GM21367 (cell line): Measurements from ENCODE around the gene SNRPA.

ENCODE experiments used
- ATAC-seq: cut with Tn5 transposase; IDR thresholded peaks from one replicate; pipeline ENCODE4 v1.9.1; 2021; ENCODE audit not compliant: unreplicated experiment

SNRPA gene

DNA sequence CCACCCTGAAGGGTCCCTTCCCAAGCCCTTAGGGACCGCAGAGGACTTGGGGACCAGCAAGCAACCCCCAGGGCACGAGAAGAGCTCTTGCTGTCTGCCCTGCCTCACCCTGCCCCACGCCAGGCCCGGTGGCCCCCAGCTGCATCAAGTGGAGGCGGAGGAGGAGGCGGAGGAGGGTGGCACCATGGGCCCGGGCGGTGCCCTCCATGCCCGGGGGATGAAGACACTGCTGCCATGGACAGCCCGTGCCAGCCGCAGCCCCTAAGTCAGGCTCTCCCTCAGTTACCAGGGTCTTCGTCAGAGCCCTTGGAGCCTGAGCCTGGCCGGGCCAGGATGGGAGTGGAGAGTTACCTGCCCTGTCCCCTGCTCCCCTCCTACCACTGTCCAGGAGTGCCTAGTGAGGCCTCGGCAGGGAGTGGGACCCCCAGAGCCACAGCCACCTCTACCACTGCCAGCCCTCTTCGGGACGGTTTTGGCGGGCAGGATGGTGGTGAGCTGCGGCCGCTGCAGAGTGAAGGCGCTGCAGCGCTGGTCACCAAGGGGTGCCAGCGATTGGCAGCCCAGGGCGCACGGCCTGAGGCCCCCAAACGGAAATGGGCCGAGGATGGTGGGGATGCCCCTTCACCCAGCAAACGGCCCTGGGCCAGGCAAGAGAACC, 49.5 kb downstream of the SNRPA start:
- ATAC-seq: no peak

DNA sequence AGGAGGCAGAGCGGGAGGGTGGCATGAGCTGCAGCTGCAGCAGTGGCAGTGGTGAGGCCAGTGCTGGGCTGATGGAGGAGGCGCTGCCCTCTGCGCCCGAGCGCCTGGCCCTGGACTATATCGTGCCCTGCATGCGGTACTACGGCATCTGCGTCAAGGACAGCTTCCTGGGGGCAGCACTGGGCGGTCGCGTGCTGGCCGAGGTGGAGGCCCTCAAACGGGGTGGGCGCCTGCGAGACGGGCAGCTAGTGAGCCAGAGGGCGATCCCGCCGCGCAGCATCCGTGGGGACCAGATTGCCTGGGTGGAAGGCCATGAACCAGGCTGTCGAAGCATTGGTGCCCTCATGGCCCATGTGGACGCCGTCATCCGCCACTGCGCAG, 50.0 kb downstream of the SNRPA start:
- no peak for ATAC-seq

DNA sequence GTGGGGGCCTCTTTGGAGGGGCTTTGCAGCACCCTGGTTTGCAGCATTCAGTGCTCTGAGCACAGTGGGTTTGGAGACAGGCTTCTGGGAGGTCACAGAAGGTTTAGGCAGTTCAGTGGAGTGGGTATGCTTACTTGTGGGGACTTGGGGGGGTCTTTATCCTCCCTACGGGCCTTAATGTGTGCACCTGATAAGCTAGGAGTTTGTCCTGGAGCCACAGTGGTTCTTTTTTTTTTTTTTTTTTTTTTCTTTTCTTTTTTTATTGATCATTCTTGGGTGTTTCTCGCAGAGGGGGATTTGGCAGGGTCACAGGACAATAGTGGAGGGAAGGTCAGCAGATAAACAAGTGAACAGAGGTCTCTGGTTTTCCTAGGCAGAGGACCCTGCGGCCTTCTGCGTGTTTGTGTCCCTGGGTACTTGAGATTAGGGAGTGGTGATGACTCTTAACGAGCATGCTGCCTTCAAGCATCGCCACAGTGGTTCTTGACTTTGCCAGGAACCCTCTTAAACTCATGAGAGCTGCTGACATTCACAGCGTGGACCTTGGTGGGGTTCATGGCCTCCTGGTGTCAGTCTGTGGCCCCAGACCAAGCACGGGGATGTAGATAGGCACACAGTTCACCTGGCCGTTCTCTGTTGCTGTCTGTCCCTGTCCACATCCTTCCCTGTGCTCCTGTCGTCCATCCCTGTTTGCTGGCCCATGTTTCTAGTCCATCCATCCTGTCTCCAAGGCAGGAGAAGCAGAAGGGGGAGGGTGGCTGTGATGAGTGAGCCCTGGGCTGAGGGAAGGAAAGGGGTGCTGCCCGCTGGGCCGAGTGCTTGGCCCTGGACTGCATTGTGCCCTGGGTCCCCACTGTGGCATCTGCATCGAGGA, 50.7 kb downstream of the SNRPA start:
- no peak for ATAC-seq

DNA sequence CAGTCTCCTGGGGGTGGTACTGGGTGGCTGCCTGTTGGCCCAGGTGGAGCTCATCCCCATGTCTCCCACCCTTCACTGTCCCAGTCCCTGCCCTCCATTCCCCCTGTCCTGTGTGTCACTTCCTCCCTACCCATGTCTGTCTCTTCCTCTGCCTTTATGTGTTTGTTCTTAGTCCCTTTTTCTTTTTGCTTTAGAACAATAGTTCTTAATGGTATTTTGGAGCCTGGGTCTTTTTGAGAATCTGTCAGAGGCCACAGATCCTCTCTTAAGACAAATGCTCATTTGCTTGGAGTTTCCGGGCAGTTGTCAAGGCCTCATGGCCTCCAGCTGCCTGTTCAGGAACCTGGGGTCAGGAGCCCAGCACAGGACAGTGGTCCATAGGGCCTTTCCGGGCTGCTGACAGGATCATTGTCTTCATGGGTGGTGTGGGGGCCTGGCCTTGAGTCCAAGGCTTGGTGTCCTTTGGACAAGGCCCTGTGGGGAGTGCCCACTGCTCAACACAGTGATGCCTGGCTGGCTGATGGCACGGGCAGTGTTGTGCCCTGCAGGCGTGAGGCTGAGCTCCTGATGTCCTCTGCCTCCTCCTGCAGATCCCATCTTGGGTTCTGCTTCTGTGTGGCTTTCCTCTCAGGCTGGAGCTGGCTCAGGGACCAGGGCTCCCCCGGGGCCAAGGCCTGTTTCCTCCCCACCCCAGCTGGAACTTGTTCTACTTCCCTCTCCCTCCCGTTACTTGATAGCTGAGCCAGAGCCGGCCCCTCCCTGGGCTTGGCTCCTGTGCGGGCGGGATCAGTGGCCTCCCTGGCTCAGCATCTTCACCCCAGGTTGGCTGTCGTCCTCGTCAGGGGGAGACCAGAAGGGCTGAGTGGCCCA, 51.5 kb downstream of the SNRPA start:
- no peak for ATAC-seq

DNA sequence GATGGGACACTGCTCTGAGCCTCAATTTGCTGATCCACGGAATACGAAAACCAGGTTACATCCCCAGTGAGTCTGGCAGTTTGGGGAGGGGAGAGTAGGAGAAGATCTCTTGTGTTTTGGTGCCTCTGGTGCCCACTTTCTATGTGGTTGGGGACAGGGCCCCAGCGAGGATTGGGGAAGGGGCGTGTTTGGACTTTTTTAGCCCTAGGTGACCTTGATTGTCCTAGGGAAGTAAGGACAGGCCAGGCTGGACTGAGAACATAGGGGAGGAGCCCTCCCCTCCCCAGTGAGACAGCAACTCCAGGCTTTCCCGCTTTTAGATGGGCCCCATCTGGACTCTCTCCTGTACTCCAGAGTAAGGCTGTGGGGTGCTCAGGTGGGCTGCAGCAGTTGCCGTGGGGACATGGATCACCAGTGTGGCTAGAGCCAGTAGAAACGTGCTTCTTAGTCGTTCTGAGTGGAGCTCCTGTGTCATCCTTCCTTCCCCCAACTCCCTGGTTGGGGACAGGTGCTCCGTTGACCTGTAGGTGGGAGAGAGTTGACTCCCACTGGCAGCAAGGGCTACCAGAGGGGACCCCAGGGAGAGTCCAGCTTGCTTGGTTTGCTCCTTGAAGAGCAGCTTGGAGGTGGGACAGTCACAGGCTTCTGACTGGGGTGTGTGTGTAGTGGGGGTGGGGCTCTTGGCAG, 52.3 kb downstream of the SNRPA start:
- ATAC-seq: no peak

DNA sequence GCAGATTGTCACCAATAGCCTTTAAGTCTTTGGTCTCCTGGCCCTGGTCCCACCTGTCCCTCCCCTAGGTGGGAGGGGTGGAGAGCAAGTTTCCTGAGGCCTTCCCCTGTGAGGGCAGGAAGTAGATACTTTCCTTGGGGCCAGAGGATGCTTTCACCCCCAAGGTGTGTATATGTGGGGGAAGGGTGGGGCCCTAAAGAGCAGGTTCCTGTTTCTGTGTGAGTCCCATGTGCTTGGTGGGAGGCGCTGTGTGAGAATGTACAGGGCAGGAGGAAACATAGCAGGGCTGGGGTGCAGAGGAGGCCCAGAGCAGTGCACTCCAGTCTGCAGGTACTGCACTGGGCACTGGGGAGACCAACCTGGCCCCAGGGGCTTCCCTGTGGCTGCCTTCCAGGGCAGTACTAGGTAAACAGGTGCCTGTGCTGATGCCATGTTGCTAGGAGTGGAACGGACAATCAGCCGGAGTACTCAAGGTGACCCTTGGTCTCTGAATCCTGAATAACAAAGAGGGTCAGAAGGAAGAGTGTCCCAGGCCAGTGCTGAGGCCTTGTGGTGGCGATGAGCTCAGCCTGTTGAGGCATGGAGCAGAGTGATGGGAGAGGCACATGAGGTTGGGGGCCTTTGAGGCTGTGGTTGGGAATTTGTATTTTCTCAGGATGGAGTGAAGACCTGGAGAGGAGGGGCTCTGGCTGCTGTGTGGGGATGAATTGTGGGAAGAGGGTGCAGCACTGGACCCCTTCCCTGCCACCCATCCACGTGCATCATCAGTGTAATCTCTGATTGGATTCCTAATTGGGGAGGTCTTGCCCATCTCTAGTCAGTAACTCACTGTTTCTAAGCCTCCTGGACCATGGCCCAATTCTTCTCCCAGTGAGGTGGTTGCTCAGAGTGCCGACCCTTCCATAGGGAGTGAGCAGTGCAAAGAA, 53.1 kb downstream of the SNRPA start:
- no peak for ATAC-seq

DNA sequence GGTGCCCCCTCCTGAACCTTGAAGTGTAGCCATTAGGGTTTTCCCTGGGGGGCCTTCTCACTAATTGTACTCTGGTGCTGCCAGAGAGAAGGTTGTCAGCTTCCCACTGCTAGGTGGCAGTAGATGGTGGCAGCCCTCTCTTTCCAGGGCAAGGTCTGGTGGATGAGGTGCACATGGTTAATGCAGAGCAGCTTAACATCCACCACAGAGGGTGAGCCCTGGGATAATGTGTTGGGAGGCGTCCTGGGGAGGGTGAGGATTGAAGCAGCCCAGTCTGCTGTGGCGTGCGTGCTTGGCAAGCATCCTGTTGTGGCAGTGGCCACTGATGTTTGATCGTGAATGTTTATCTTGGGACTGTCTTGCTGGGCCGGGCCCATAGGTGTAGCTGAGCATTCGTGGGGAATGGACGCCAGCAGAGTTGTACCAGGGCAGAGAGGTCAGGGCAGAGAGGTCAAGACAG, 53.8 kb downstream of the SNRPA start:
- no peak for ATAC-seq

DNA sequence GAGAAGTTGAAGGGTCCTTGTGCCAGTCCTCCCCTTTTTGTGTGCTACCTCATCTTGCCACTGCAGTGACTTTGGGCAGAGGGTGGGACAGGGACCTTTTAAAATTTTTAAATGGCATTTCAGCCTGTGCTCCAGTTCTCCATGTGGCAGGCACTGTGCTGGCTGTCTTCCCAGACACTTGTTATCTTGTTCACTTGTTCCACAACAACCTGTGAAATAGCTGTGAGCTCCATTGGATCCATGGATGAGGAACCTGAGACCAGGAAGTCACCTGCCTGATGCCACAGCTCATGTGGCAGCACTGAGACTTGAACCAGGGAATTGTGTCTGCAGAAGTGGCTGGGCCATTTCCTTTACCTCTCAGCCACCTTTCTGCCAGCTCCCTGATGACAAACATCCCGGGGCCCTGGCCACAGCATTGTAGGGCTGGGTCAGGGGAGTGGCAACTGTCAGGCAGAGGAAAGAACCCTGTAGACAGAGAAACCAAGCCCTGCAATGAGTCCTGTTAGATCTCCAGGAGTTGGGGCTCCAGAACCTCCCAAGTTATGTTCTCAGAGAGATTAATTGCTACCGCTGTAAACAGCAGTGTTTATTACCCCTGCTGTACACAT, 54.4 kb downstream of the SNRPA start:
- ATAC-seq: no peak

DNA sequence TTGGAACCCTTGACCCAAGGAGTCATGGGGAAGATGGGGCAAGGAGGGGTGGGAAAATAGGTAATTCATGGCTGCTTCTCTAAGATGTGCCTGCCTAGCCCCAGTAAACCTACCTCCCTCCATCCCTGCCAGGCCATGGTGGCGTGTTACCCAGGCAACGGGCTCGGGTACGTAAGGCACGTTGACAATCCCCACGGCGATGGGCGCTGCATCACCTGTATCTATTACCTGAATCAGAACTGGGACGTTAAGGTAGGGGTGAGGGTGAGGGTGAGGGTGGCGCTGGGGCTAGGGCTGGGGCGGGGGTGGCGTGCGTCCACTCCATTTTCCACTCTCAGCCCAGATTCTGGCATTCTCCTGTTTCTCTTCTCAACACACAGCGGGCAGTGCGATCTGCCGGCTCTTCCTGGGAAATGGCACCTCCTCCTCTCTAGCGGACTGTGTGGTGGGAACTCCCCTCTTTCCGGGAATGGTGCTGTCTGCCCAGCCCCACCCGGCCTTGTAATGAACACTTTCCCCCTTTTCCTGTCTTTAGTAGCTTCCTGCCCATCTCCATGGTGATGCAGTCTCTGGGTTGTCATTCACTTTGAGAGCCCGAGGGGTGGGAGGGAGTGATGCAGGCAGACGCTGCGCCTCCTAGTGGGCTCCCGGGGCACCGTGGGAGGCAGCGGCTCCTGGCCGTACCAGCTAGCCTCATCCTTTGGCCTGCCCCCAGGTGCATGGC, 55.6 kb downstream of the SNRPA start:
- ATAC-seq: no peak

DNA sequence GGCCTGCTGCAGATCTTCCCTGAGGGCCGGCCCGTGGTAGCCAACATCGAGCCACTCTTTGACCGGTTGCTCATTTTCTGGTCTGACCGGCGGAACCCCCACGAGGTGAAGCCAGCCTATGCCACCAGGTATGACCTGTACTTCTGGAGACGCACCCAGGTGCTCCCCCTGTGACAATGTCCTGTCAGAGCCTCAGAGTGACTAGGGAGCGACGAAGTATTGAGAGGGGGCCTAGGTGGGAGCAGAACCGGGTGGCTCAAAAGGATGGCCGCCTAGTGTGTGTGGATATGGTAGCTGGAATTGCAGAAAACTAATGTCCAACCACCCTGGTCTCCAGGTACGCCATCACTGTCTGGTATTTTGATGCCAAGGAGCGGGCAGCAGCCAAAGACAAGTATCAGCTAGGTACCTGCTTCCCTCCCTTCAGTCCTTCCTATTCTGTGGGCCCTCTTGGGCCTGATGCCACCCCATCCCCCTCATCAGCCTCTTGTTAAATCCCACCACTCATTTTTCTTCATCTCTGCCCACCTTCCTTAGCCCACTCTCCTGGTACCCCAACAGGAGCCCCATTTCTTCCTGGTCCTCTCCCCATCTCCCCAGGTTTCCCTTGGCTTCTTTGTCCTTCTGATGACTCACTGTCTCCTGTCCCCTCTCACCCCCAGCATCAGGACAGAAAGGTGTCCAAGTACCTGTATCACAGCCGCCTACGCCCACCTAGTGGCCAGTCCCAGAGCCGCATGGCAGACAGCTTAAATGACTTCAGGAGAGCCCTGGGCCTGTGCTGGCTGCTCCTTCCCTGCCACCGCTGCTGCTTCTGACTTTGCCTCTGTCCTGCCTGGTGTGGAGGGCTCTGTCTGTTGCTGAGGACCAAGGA, 56.4 kb downstream of the SNRPA start:
- ATAC-seq: no peak

DNA sequence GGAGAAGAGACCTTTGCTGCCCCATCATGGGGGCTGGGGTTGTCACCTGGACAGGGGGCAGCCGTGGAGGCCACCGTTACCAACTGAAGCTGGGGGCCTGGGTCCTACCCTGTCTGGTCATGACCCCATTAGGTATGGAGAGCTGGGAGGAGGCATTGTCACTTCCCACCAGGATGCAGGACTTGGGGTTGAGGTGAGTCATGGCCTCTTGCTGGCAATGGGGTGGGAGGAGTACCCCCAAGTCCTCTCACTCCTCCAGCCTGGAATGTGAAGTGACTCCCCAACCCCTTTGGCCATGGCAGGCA, 57.0 kb downstream of the SNRPA start:
- ATAC-seq: no peak

DNA sequence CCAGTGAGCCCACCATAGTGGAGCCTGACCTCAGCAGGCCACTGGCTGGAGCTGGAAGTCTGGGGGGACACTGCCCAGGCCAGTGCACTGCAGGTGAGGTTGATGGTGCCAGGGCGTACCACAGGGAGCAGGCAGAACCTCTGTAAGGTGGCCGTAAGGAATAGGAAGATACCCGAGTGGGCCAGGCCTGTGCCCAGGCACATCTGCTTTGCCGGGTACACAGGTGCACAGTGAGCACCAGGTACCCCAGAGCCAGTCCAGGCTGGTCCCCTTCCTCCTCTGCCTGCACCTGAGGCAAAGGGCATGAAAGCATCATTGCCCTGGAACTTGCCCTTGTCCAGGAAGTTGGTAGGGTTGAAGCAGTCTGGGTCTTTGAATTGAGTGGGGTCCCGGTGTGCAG, 57.5 kb downstream of the SNRPA start:
- no peak for ATAC-seq

DNA sequence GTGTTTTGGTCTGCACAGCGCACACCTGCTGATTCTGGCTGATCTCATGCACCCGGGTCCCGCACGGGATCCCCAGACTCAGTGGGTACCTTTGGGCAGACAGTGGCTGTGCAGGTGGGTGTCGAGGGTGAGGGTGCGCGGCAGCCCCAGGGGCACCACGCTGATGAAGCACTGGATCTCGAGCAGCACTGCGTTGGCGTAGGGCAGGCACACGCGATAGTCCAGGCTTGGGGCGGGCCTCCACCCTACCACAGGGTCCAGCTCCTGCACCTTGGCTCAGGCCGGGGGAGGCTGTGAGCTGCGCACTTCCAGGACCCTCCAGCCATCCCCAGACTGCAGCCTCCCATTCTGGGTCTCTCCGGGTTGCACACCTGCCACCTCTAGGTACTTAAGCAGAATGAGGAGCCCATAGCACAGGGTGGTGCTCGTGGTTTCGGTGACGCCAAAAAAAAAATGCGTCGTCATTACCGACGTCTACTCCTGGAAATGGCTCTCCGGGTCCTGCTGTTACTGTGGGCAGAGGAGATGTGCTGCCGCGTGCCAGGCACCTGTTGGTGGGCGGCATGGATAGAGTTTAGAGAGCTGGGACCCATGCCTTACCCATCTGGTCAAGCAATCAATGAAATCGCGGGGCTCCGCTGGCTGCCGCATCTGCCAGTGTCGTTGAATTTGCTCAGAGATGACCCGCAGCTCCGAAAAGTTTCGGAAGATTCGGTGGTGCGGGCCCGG, 58.5 kb downstream of the SNRPA start:
- ATAC-seq: no peak

DNA sequence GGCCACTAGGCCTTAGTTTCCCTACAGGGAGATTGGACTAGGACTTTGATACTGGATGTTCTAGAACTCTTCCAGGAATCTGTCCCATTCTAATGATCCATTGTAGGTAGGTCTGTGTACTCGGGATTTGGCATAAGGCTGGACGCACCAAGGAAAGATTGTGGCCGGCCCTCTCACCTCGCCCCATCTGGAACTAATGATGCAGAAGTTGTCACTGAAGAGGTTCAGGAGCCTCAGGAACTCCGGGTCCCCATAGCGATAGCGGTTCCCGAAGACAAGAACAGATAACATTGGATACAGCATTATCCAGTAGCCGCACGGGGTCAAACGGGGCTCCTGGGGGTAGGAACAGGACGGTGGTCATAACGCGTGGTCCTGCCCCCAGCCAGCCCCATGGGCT, 59.2 kb downstream of the SNRPA start:
- no peak for ATAC-seq

DNA sequence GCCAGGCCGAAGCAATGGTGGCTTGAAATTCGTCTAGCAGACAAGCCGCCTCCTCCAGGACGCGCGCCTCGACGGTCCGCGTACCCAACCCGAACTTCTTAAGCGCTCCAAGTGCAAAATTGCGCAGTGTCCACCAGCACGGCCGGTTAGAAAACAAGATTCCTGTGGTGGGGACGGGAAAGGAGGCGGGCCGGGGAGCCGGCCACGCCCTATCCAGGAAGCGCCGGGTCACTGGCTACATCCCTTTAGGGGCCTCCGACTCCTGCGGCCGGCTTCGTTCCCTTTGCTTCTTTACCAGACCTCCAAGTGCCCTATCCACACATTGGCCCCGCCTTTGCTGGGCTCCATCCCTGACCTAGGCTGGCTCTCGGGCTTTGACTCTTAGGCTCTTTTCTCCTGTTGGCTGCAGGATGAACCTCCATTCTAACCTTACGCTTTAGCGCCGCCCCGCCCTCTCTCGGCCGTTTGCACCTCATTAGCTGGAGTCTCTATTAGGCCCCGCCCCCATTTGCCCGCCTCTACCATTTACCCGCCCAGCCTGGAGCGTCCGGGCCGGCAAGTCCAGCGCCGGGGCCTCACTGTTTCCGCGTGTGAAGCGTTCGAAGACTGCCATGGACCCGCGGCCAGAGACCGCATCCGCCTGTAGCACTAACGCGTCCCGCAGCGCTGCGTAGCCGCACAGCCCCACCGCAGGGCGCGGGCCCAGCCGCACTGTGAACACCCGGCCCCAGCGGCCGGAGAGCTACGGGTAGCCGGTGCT, 59.8 kb downstream of the SNRPA start:
- peak; percentile 39 for ATAC-seq

DNA sequence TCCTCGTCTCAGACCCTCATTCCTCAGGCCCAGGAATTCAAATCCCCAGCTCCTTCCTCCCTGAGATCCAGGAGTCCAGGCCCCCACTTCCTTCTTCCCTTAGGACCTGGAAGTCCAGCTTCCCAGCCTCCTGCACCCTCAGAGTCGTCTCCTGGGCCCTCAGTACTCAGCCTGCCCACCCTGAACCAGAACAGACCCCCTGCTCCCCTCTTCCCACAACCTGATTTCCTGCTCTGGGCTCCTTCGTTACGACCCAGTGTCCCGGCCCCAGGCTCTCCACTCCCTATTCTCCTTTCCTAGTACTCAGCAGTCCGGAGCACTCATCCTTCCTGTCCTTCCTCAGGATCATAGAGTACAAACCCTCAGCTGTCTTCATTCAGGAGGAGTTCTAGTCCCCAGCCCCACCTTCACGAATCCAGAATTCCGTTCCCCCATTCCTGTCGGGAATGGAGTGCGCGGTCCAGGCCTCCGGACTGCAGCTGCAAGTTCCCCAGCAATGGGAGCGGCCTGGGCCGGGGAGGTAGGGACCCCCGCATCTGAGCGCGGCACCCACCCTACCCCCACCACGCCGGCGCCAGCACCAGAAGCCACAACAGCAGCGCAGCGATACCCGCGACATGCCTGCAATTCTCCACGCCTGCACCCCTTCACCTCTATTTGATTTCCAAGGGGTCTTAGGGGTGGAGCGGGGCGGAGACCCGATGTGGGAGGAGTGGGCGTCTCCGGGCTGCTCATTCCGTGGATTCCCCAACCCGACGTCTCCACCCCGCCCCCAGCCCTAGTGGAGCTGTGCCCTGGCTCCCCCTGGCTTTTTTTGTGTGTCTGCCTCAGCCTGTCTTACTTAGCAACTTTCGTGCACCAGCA, 60.7 kb downstream of the SNRPA start:
- no peak for ATAC-seq
